HCT116 (cell line): ENCODE measurements around the gene COL23A1. TPM values are rescaled to one million over a fixed set of nuclear protein-coding genes. Genes with fewer than 3 reads are reported as not detected.

ENCODE experiments used
- ATAC-seq: fragments of 200-7000 bp; cut with Tn5 transposase; 2 replicates; pipeline ENCODE4 v1.9.1; 2020; ENCODE audit warnings: mild to moderate bottlenecking, moderate library complexity
- BruUV-seq: library from RNA; stranded (reverse); fragments of 400-500 nt; replicated peaks from 2 replicates; lab custom pipeline; 2021; lab: Mats Ljungman, UMichigan
- CTCF ChIA-PET: fragments of 300-600 bp; sonication (Branson Sonifier 250); formaldehyde crosslinking; loops from one replicate; lab custom pipeline; 2021; ENCODE audit warnings: antibody characterized with exemption; lab: Charles Lee
- POLR2A ChIA-PET: fragments of 300-600, 350-600 bp; sonication (Branson Sonifier 250); formaldehyde crosslinking; loops from one replicate; lab custom pipeline; 2021; ENCODE audit warnings: antibody characterized with exemption; lab: Charles Lee
- RAD21 ChIA-PET, 2 experiments: fragments of 300-600 bp; sonication (Branson Sonifier 250); formaldehyde crosslinking; loops; one replicate each; lab custom pipeline; 2023; ENCODE audit warnings: low total read pairs in 2 of 2; ENCODE audit not compliant: uncharacterized antibody in 2 of 2, unreplicated experiment in 2 of 2, low non-redundant PET in 1 of 2; lab: Charles Lee
- DNase-seq: peaks from one replicate; pipeline ENCODE4 v3.0.0-alpha.2; 2010; ENCODE audit warnings: low read depth, low spot score
- H2AFZ ChIP-seq: fragments of 200-600 bp; shearing (Covaris generic), sonication (generic); 2 replicates; pipeline ENCODE4 v1.6.1; 2017; ENCODE audit warnings: low read depth, mixed run types, mixed read lengths, antibody characterized with exemption, low read length; ENCODE audit not compliant: poor library complexity, severe bottlenecking
- H3K27ac ChIP-seq: 2 replicates; pipeline ENCODE4 v1.5.1; 2012; ENCODE audit warnings: low read depth, low read length
- H3K27me3 ChIP-seq: fragments of 200-600 bp; sonication (generic); 2 replicates; pipeline ENCODE4 v1.6.1; 2016; ENCODE audit warnings: mixed run types, low read length, mixed read lengths; ENCODE audit not compliant: insufficient read depth
- H3K36me3 ChIP-seq, 2 experiments: fragments of 200-500 bp in 1 of 2; fragments of 200-600 bp in 1 of 2; sonication (Bioruptor generic) in 1 of 2; sonication (generic) in 1 of 2; 2 replicates each; pipeline versions ENCODE4 v1.5.1 to v1.6.1; 2014 to 2016; ENCODE audit warnings: low read length in 2 of 2, inconsistent platforms in 1 of 2, mixed read lengths in 1 of 2, mixed run types in 1 of 2; ENCODE audit not compliant: insufficient read depth in 2 of 2, control insufficient read depth in 1 of 2
- H3K4me1 ChIP-seq, 2 experiments: fragments of 200-600 bp in 1 of 2; sonication (generic) in 1 of 2; 2 replicates each; pipeline versions ENCODE4 v1.5.1 to v1.6.1; 2012 to 2017; ENCODE audit warnings: low read length in 2 of 2, inconsistent platforms in 1 of 2, mild to moderate bottlenecking in 1 of 2, mixed read lengths in 1 of 2, mixed run types in 1 of 2, moderate library complexity in 1 of 2; ENCODE audit not compliant: insufficient read depth in 2 of 2, control insufficient read depth in 1 of 2
- H3K4me2 ChIP-seq: fragments of 200-600 bp; sonication (generic); 2 replicates; pipeline ENCODE4 v1.6.1; 2017; ENCODE audit warnings: mixed run types, low read length, mixed read lengths
- H3K4me3 ChIP-seq, 2 experiments: fragments of 200-600 bp in 1 of 2; sonication (generic) in 1 of 2; replicated peaks in 1 of 2; 2 replicates each; pipeline ENCODE4 v1.5.1; 2011 to 2016; ENCODE audit warnings: low read length in 2 of 2, control low read depth in 1 of 2, low read depth in 1 of 2, mild to moderate bottlenecking in 1 of 2, mixed read lengths in 1 of 2, mixed run types in 1 of 2
- H3K79me2 ChIP-seq: fragments of 200-600 bp; sonication (generic); 2 replicates; pipeline ENCODE4 v1.6.1; 2017; ENCODE audit warnings: mild to moderate bottlenecking, mixed run types, low read length, moderate library complexity, mixed read lengths; ENCODE audit not compliant: insufficient read depth
- H3K9ac ChIP-seq: fragments of 200-600 bp; sonication (generic); 2 replicates; pipeline ENCODE4 v1.6.1; 2016; ENCODE audit warnings: low read length, mixed read lengths
- H3K9me2 ChIP-seq: fragments of 200-600 bp; sonication (generic), shearing (Covaris generic); 2 replicates; pipeline ENCODE4 v1.6.1; 2017; ENCODE audit warnings: mixed run types, mild to moderate bottlenecking, moderate library complexity; ENCODE audit not compliant: insufficient read depth
- H3K9me3 ChIP-seq, 2 experiments: fragments of 200-500 bp in 1 of 2; fragments of 200-600 bp in 1 of 2; sonication (Bioruptor generic) in 1 of 2; sonication (generic) in 1 of 2; 2 replicates each; pipeline ENCODE4 v1.6.1; 2014 to 2017; ENCODE audit warnings: low read length in 2 of 2, mixed read lengths in 2 of 2, inconsistent platforms in 1 of 2, low read depth in 1 of 2, mild to moderate bottlenecking in 1 of 2, mixed run types in 1 of 2, moderate library complexity in 1 of 2; ENCODE audit not compliant: control insufficient read depth in 1 of 2, insufficient read depth in 1 of 2
- H4K20me1 ChIP-seq: fragments of 200-600 bp; sonication (generic), shearing (Covaris generic); 2 replicates; pipeline ENCODE4 v1.6.1; 2017; ENCODE audit warnings: mixed run types, mild to moderate bottlenecking, moderate library complexity; ENCODE audit not compliant: insufficient read depth
- ATF3 ChIP-seq: IDR thresholded peaks from 2 replicates; pipeline ENCODE4 v1.6.1; 2012
- CBX3 ChIP-seq: IDR thresholded peaks from 2 replicates; pipeline ENCODE4 v1.6.1; 2012; ENCODE audit warnings: low read depth
- CTCF ChIP-seq, 3 experiments: fragments of 200-600 bp in 1 of 3; sonication (generic) in 1 of 3; IDR thresholded peaks in 2 of 3; conservative IDR thresholded peaks in 1 of 3; 2 replicates each; pipeline ENCODE4 v1.5.1; 2012 to 2017; ENCODE audit warnings: low read depth in 2 of 3, low read length in 2 of 3, antibody characterized with exemption in 1 of 3, borderline replicate concordance in 1 of 3, control low read depth in 1 of 3, mild to moderate bottlenecking in 1 of 3, mixed read lengths in 1 of 3, mixed run types in 1 of 3, moderate library complexity in 1 of 3; ENCODE audit not compliant: insufficient read depth in 1 of 3
- EGR1 ChIP-seq: IDR thresholded peaks from 2 replicates; pipeline ENCODE4 v1.6.1; 2012; ENCODE audit warnings: low read depth
- ELF1 ChIP-seq: IDR thresholded peaks from 2 replicates; pipeline ENCODE4 v1.6.1; 2012; ENCODE audit warnings: low read depth, borderline replicate concordance
- FOSL1 ChIP-seq: IDR thresholded peaks from 2 replicates; pipeline ENCODE4 v1.6.1; 2012; ENCODE audit warnings: low read depth
- JUND ChIP-seq: IDR thresholded peaks from 2 replicates; pipeline ENCODE4 v1.6.1; 2012
- RAD21 ChIP-seq: IDR thresholded peaks from 2 replicates; pipeline ENCODE4 v1.6.1; 2012; ENCODE audit warnings: low read depth, mild to moderate bottlenecking
- SIN3A ChIP-seq: IDR thresholded peaks from 2 replicates; pipeline ENCODE4 v1.6.1; 2012; ENCODE audit warnings: low read depth
- SP1 ChIP-seq: IDR thresholded peaks from 2 replicates; pipeline ENCODE4 v1.6.1; 2012; ENCODE audit warnings: low read depth
- TCF7L2 ChIP-seq: IDR thresholded peaks from 2 replicates; pipeline ENCODE4 v1.7.0; 2011; ENCODE audit warnings: borderline replicate concordance, inconsistent platforms; ENCODE audit not compliant: insufficient read depth, insufficient read length; ENCODE audit errors: extremely low read depth
- YY1 ChIP-seq: IDR thresholded peaks from 2 replicates; pipeline ENCODE4 v1.6.1; 2011; ENCODE audit warnings: low read length, low read depth, moderate library complexity, mild to moderate bottlenecking; ENCODE audit not compliant: insufficient replicate concordance; ENCODE audit errors: extremely low read depth
- ZFX ChIP-seq: fragments of 450-650 bp; IDR thresholded peaks from 2 replicates; pipeline ENCODE4 v1.6.1; 2017
- intact Hi-C: fragments of 100-400 bp; cut with micrococcal nuclease; formaldehyde crosslinking; loops from 2 replicates; pipeline ENCODE4 v1.10.0; 2022
- total RNA-seq: library from RNA; stranded (reverse); gene quantifications from one replicate; pipeline ENCODE4 v1.2.1, GENCODE V29; 2021; ENCODE audit not compliant: unreplicated experiment

The COL23A1 gene
- total RNA-seq, 1 experiment from 2014 or later = not detected

- TF ChIP-seq JUND (no peak), ZFX (no peak), EGR1 (no peak), TCF7L2 (no peak)
Observed at GRCh38 chr5:178335302-178336030, 254.7 kb downstream of the COL23A1 start (continued).

GRCh38 chr5:178334861-178335260 is 255.3 kb downstream of the COL23A1 start:
- CTCF ChIA-PET = no interaction called here
- intact Hi-C loops = no loop called here
- TF ChIP-seq ELF1 (no peak), EGR1 (no peak), ZFX (no peak)
- RAD21 ChIA-PET = no interaction called here
- H3K9me2 ChIP-seq = no peaks in the 10 kb centered on the region
- no peaks in the 10 kb centered on the region for H3K36me3 ChIP-seq
- BruUV-seq = no TSS peak
- peaks cover 6% of the 10 kb centered on the region; the same call in 1 of the 2 replicates for H3K27me3 ChIP-seq
- DNase-seq (no peak), ATAC-seq (no peak)
- H3K27ac ChIP-seq = no peak overlapping the region
- no peak overlapping the region for H2AFZ ChIP-seq
- H3K4me1 ChIP-seq = peaks cover 0 to 14% of the 10 kb centered on the region in 2 experiments; a peak in 1 of 4 replicates
- no peaks in the 10 kb centered on the region for H3K79me2 ChIP-seq
- no peak overlapping the region for H3K4me2 ChIP-seq
- no peak overlapping the region for H3K4me3 ChIP-seq
- no peaks in the 10 kb centered on the region for H3K9me3 ChIP-seq
- H3K9ac ChIP-seq = no peak overlapping the region
- H4K20me1 ChIP-seq = no peaks in the 10 kb centered on the region
- POLR2A ChIA-PET = no interaction called here

- H3K36me3 ChIP-seq = no peaks in the 10 kb centered on the region
- H3K9ac ChIP-seq = no peak overlapping the region
- intact Hi-C loops = no loop called here
- ChIA-PET POLR2A (no interaction called here), CTCF (no interaction called here), RAD21 (no interaction called here)
- no peaks in the 10 kb centered on the region for H3K79me2 ChIP-seq
- no peaks in the 10 kb centered on the region for H3K9me3 ChIP-seq
- H4K20me1 ChIP-seq = no peaks in the 10 kb centered on the region
- H3K27ac ChIP-seq = no peak overlapping the region
- TF ChIP-seq RAD21 (no peak), CTCF (IDR thresholded peaks at IDR 0.05 in 2 of 3, conservative IDR thresholded peaks at IDR 0.05 in 1 of 3; ENCODE audit: borderline replicate concordance in 1 of 3, insufficient read depth in 1 of 3, low read depth in 2 of 3, low read length in 2 of 3) (no peak), TCF7L2 (no peak), ELF1 (no peak), FOSL1 (no peak), JUND (no peak), SIN3A (no peak), CBX3 (no peak), YY1 (no peak), SP1 (no peak), ATF3 (no peak)
- ATAC-seq = no peak
- H3K4me2 ChIP-seq = no peak overlapping the region
- no peaks in the 10 kb centered on the region for H3K9me2 ChIP-seq
- peaks cover 6% of the 10 kb centered on the region; the same call in 1 of the 2 replicates for H3K27me3 ChIP-seq
- no peak overlapping the region for H3K4me3 ChIP-seq
- no peak overlapping the region for H2AFZ ChIP-seq
- DNase-seq = no peak
- BruUV-seq = no TSS peak
- peaks cover 0 to 14% of the 10 kb centered on the region in 2 experiments; a peak in 1 of 4 replicates for H3K4me1 ChIP-seq
Observed at GRCh38 chr5:178333821-178334481, 256.2 kb downstream of the COL23A1 start.
